ENCODE results near the gene MRPL27. TPM values are rescaled to one million over a fixed set of nuclear protein-coding genes. Genes with fewer than 3 reads are reported as not detected.

The MRPL27 gene
- total and polyA plus RNA-seq, 4 donors: 34.8 to 103 (median 62.9) TPM

- 50 to 53% methylated on average over 2 of the region's 2 CpGs for WGBS, 2 donors
- H3K36me3 ChIP-seq (ENCODE audit: control insufficient read depth in 1 of 2, insufficient read depth in 2 of 2, low read length in 1 of 2): peaks cover 0 to 9% of the 10 kb centered on the region in 2 donors
- no peaks in the 10 kb centered on the region for H3K9me3 ChIP-seq (ENCODE audit: control insufficient read depth, low read length)
- H3K4me1 ChIP-seq (ENCODE audit: control insufficient read depth in 1 of 2, insufficient read depth in 2 of 2, low read length in 2 of 2): no peaks in the 10 kb centered on the region
- H3K27ac ChIP-seq (ENCODE audit: low read depth in 1 of 2, low read length in 2 of 2): no peak overlapping the region
- no peak overlapping the region for H3K4me3 ChIP-seq (ENCODE audit: low read length in 2 of 2)
- H3K27me3 ChIP-seq (ENCODE audit: control insufficient read depth in 1 of 2, insufficient read depth in 2 of 2, low read length in 1 of 2): no peaks in the 10 kb centered on the region
- ATAC-seq (ENCODE audit: low FRiP score) (no peak), DNase-seq (no peak)
- intact Hi-C loops (cut with DNase I): no loop called here
Measured at GRCh38 chr17:50365165-50365564, 7.8 kb downstream of the MRPL27 start.

- no peaks in the 10 kb centered on the region for H3K4me1 ChIP-seq (ENCODE audit: control insufficient read depth in 1 of 2, insufficient read depth in 2 of 2, low read length in 2 of 2)
- H3K27ac ChIP-seq (ENCODE audit: low read depth in 1 of 2, low read length in 2 of 2): no peak overlapping the region
- intact Hi-C loops (cut with DNase I): no loop called here
- H3K36me3 ChIP-seq (ENCODE audit: control insufficient read depth in 1 of 2, insufficient read depth in 2 of 2, low read length in 1 of 2): peaks cover 0 to 5% of the 10 kb centered on the region in 2 donors
- DNase-seq: peak in 1 of 2 donors; percentile 56
- no peaks in the 10 kb centered on the region for H3K27me3 ChIP-seq (ENCODE audit: control insufficient read depth in 1 of 2, insufficient read depth in 2 of 2, low read length in 1 of 2)
- H3K4me3 ChIP-seq (ENCODE audit: low read length in 2 of 2): no peak overlapping the region
- no peaks in the 10 kb centered on the region for H3K9me3 ChIP-seq (ENCODE audit: control insufficient read depth, low read length)
- WGBS, 2 donors: 58 to 65% methylated on average over 9 of the region's 9 CpGs
- ATAC-seq (ENCODE audit: low FRiP score): no peak
Measured at GRCh38 chr17:50364715-50365114, 8.3 kb downstream of the MRPL27 start.

- DNase-seq: peak in 1 of 2 donors; percentile 70
- no peaks in the 10 kb centered on the region for H3K27me3 ChIP-seq (ENCODE audit: control insufficient read depth in 1 of 2, insufficient read depth in 2 of 2, low read length in 1 of 2)
- no peaks in the 10 kb centered on the region for H3K9me3 ChIP-seq (ENCODE audit: control insufficient read depth, low read length)
- H3K4me3 ChIP-seq (ENCODE audit: low read length in 2 of 2): no peak overlapping the region
- no peaks in the 10 kb centered on the region for H3K4me1 ChIP-seq (ENCODE audit: control insufficient read depth in 1 of 2, insufficient read depth in 2 of 2, low read length in 2 of 2)
- ATAC-seq (ENCODE audit: low FRiP score): no peak
- intact Hi-C loops (cut with DNase I): no loop called here
- H3K27ac ChIP-seq (ENCODE audit: low read depth in 1 of 2, low read length in 2 of 2): no peak overlapping the region
- H3K36me3 ChIP-seq (ENCODE audit: control insufficient read depth in 1 of 2, insufficient read depth in 2 of 2, low read length in 1 of 2): peaks cover 0 to 4% of the 10 kb centered on the region in 2 donors
- WGBS, 2 donors: 55 to 65% methylated on average over 4 of the region's 4 CpGs
Measured at GRCh38 chr17:50364061-50364458, 8.9 kb downstream of the MRPL27 start.

GRCh38 chr17:50363217-50364060 is 9.5 kb downstream of the MRPL27 start:
- DNase-seq: peak in 1 of 2 donors; percentile 53
- no peak overlapping the region for H3K27ac ChIP-seq (ENCODE audit: low read depth in 1 of 2, low read length in 2 of 2)
- intact Hi-C loops (cut with DNase I): no loop called here

GRCh38 chr17:50362661-50363060 is 10.3 kb downstream of the MRPL27 start:
- H3K9me3 ChIP-seq (ENCODE audit: control insufficient read depth, low read length): no peaks in the 10 kb centered on the region
- H3K4me3 ChIP-seq (ENCODE audit: low read length in 2 of 2): no peak overlapping the region
- H3K27me3 ChIP-seq (ENCODE audit: control insufficient read depth in 1 of 2, insufficient read depth in 2 of 2, low read length in 1 of 2): no peaks in the 10 kb centered on the region
- no peaks in the 10 kb centered on the region for H3K4me1 ChIP-seq (ENCODE audit: control insufficient read depth in 1 of 2, insufficient read depth in 2 of 2, low read length in 2 of 2)
- no peak for ATAC-seq (ENCODE audit: low FRiP score)
- H3K27ac ChIP-seq (ENCODE audit: low read depth in 1 of 2, low read length in 2 of 2): no peak overlapping the region
- no peak for DNase-seq
- H3K36me3 ChIP-seq (ENCODE audit: control insufficient read depth in 1 of 2, insufficient read depth in 2 of 2, low read length in 1 of 2): peaks cover 0 to 4% of the 10 kb centered on the region in 2 donors
- 59 to 63% methylated on average over 7 of the region's 7 CpGs for WGBS, 2 donors
- intact Hi-C loops (cut with DNase I): no loop called here

More at GRCh38 chr17:50363217-50364060, 9.5 kb downstream of the MRPL27 start:
- Histone ChIP-seq H3K9me3 (ENCODE audit: control insufficient read depth, low read length) (no peaks in the 10 kb centered on the region), H3K4me3 (ENCODE audit: low read length in 2 of 2) (no peak overlapping the region), H3K4me1 (ENCODE audit: control insufficient read depth in 1 of 2, insufficient read depth in 2 of 2, low read length in 2 of 2) (no peaks in the 10 kb centered on the region), H3K27me3 (ENCODE audit: control insufficient read depth in 1 of 2, insufficient read depth in 2 of 2, low read length in 1 of 2) (no peaks in the 10 kb centered on the region), H3K36me3 (ENCODE audit: control insufficient read depth in 1 of 2, insufficient read depth in 2 of 2, low read length in 1 of 2) (peaks cover 0 to 4% of the 10 kb centered on the region in 2 donors)
- ATAC-seq (ENCODE audit: low FRiP score): no peak
- 38 to 40% methylated on average over 8 of the region's 8 CpGs for WGBS, 2 donors

GRCh38 chr17:50361561-50362480 is 11.2 kb downstream of the MRPL27 start:
- no peaks in the 10 kb centered on the region for H3K9me3 ChIP-seq (ENCODE audit: control insufficient read depth, low read length)
- no peaks in the 10 kb centered on the region for H3K4me1 ChIP-seq (ENCODE audit: control insufficient read depth in 1 of 2, insufficient read depth in 2 of 2, low read length in 2 of 2)
- H3K4me3 ChIP-seq (ENCODE audit: low read length in 2 of 2): no peak overlapping the region
- peaks cover 0 to 2% of the 10 kb centered on the region in 2 donors for H3K36me3 ChIP-seq (ENCODE audit: control insufficient read depth in 1 of 2, insufficient read depth in 2 of 2, low read length in 1 of 2)
- H3K27ac ChIP-seq (ENCODE audit: low read depth in 1 of 2, low read length in 2 of 2): no peak overlapping the region
- WGBS, 2 donors: 32 to 34% methylated on average over 11 of the region's 11 CpGs
- ATAC-seq (ENCODE audit: low FRiP score) (peak; percentile 68), DNase-seq (peak in 1 of 2 donors; percentile 74)
- intact Hi-C loops (cut with DNase I): no loop called here
- no peaks in the 10 kb centered on the region for H3K27me3 ChIP-seq (ENCODE audit: control insufficient read depth in 1 of 2, insufficient read depth in 2 of 2, low read length in 1 of 2)

- DNase-seq (peak in 1 of 2 donors; percentile 64), ATAC-seq (ENCODE audit: low FRiP score) (no peak)
- Histone ChIP-seq H3K4me1 (ENCODE audit: control insufficient read depth in 1 of 2, insufficient read depth in 2 of 2, low read length in 2 of 2) (no peaks in the 10 kb centered on the region), H3K4me3 (ENCODE audit: low read length in 2 of 2) (no peak overlapping the region), H3K9me3 (ENCODE audit: control insufficient read depth, low read length) (no peaks in the 10 kb centered on the region), H3K27ac (ENCODE audit: low read depth in 1 of 2, low read length in 2 of 2) (no peak overlapping the region), H3K27me3 (ENCODE audit: control insufficient read depth in 1 of 2, insufficient read depth in 2 of 2, low read length in 1 of 2) (no peaks in the 10 kb centered on the region), H3K36me3 (ENCODE audit: control insufficient read depth in 1 of 2, insufficient read depth in 2 of 2, low read length in 1 of 2) (peaks cover 0 to 6% of the 10 kb centered on the region in 2 donors)
- intact Hi-C loops (cut with DNase I): no loop called here
- WGBS, 2 donors: 81 to 83% methylated on average over 11 of the region's 11 CpGs
Measured at GRCh38 chr17:50360486-50361115, 12.4 kb downstream of the MRPL27 start.

GRCh38 chr17:50359998-50360461 is 13.0 kb downstream of the MRPL27 start:
- ATAC-seq (ENCODE audit: low FRiP score): no peak
- 77 to 80% methylated on average over 14 of the region's 14 CpGs for WGBS, 2 donors
- H3K27ac ChIP-seq (ENCODE audit: low read depth in 1 of 2, low read length in 2 of 2): no peak overlapping the region
- H3K4me1 ChIP-seq (ENCODE audit: control insufficient read depth in 1 of 2, insufficient read depth in 2 of 2, low read length in 2 of 2): no peaks in the 10 kb centered on the region
- H3K27me3 ChIP-seq (ENCODE audit: control insufficient read depth in 1 of 2, insufficient read depth in 2 of 2, low read length in 1 of 2): no peaks in the 10 kb centered on the region
- no peaks in the 10 kb centered on the region for H3K9me3 ChIP-seq (ENCODE audit: control insufficient read depth, low read length)
- intact Hi-C loops (cut with DNase I): no loop called here
- H3K36me3 ChIP-seq (ENCODE audit: control insufficient read depth in 1 of 2, insufficient read depth in 2 of 2, low read length in 1 of 2): peaks cover 0 to 6% of the 10 kb centered on the region in 2 donors
- H3K4me3 ChIP-seq (ENCODE audit: low read length in 2 of 2): no peak overlapping the region
- peak in 1 of 2 donors; percentile 68 for DNase-seq

Measured in aorta (tissue), 5 donors.